GM13976 (cell line): Measurements from ENCODE around the gene DDAH1.

Experiments
- DNase-seq: peaks from one replicate; pipeline ENCODE4 v3.0.0; 2012; ENCODE audit warnings: low spot score
- CTCF ChIP-seq: IDR thresholded peaks from 2 replicates; pipeline ENCODE4 v1.5.1; 2012; ENCODE audit warnings: borderline replicate concordance, mild to moderate bottlenecking; ENCODE audit not compliant: insufficient read depth; ENCODE audit errors: extremely low read depth, missing control alignments, control extremely low read depth
- in situ Hi-C: fragments of 300-500 bp; cut with MboI; formaldehyde crosslinking; loops from one replicate; pipeline ENCODE4 v1.12.0; 2022; ENCODE audit warnings: low sequenced_read_pairs, mixed read lengths, inconsistent platforms; ENCODE audit not compliant: unreplicated experiment

Gene DDAH1

GRCh38 chr1:85314726-85315125 lies 150.2 kb downstream of the DDAH1 start:
- TF ChIP-seq CTCF, result no peak
- in situ Hi-C loops, result loop anchor here (25.0 kb wide), 3 partner anchors 398 to 698 kb away; partner anchors contain the start of gene ZNHIT6
- no peak for DNase-seq

- in situ Hi-C loops, result loop anchor here (25.0 kb wide), 3 partner anchors 398 to 698 kb away; partner anchors contain the start of gene ZNHIT6
- no peak for DNase-seq
- TF ChIP-seq CTCF, result no peak
Measured at GRCh38 chr1:85313888-85314696, 150.9 kb downstream of the DDAH1 start.

GRCh38 chr1:85311818-85312217 lies 153.1 kb downstream of the DDAH1 start:
- DNase-seq, result no peak
- no peak for TF ChIP-seq CTCF
- in situ Hi-C loops, result loop anchor here (25.0 kb wide), 3 partner anchors 400 to 700 kb away; partner anchors contain the start of gene ZNHIT6

GRCh38 chr1:85308833-85309350 lies 156.1 kb downstream of the DDAH1 start:
- no peak for DNase-seq
- in situ Hi-C loops, result loop anchor here (25.0 kb wide), 3 partner anchors 403 to 703 kb away; partner anchors contain the start of gene ZNHIT6
- no peak for TF ChIP-seq CTCF

GRCh38 chr1:85307987-85308832 lies 156.7 kb downstream of the DDAH1 start:
- in situ Hi-C loops, result loop anchor here (25.0 kb wide), 3 partner anchors 404 to 704 kb away; partner anchors contain the start of gene ZNHIT6
- peak; percentile 69 for DNase-seq
- TF ChIP-seq CTCF, result peak; percentile 89

GRCh38 chr1:85306236-85306635 lies 158.7 kb downstream of the DDAH1 start:
- DNase-seq, result no peak
- in situ Hi-C loops, result loop anchor here (25.0 kb wide), 3 partner anchors 406 to 706 kb away; partner anchors contain the start of gene ZNHIT6
- TF ChIP-seq CTCF, result no peak
